ENCODE results near the gene GRHL1. TPM values are rescaled to one million over a fixed set of nuclear protein-coding genes. Genes with fewer than 3 reads are reported as not detected.
A peak's percentile ranks its signal among the peaks of the same experiment; 100 is the strongest.

The GRHL1 gene
- total RNA-seq, 2 donors from 2014 or later: 1.3 to 3.2 TPM

- no peak for DNase-seq (ENCODE audit: low spot score)
- no peak for TF ChIP-seq CTCF (IDR thresholded peaks at IDR 0.05)
Observed at GRCh38 chr2:10019174-10019573, 67.7 kb downstream of the GRHL1 start.

GRCh38 chr2:10019602-10020400 lies 68.3 kb downstream of the GRHL1 start:
- Histone ChIP-seq H3K4me3 (no peak overlapping the region), H3K9me3 (peaks cover 0 to 6% of the 10 kb centered on the region in 2 donors), H3K4me1 (no peaks in the 10 kb centered on the region), H3K27me3 (no peaks in the 10 kb centered on the region), H3K27ac (no peak overlapping the region), H3K36me3 (no peaks in the 10 kb centered on the region)
- TF ChIP-seq CTCF (IDR thresholded peaks at IDR 0.05): no peak
- no peak for DNase-seq (ENCODE audit: low spot score)

More at GRCh38 chr2:10019174-10019573, 67.7 kb downstream of the GRHL1 start:
- Histone ChIP-seq H3K36me3 (no peaks in the 10 kb centered on the region), H3K27ac (no peak overlapping the region), H3K27me3 (no peaks in the 10 kb centered on the region), H3K4me1 (no peaks in the 10 kb centered on the region), H3K9me3 (peaks cover 0 to 6% of the 10 kb centered on the region in 2 donors), H3K4me3 (no peak overlapping the region)

- no peak for DNase-seq (ENCODE audit: low spot score)
- no peaks in the 10 kb centered on the region for H3K27me3 ChIP-seq
Observed at GRCh38 chr2:10022041-10022421, 70.5 kb downstream of the GRHL1 start.

GRCh38 chr2:10022445-10022844 lies 71.0 kb downstream of the GRHL1 start:
- H3K4me3 ChIP-seq: no peak overlapping the region
- H3K36me3 ChIP-seq: no peaks in the 10 kb centered on the region
- peaks cover 0 to 3% of the 10 kb centered on the region in 2 donors for H3K9me3 ChIP-seq
- no peak for TF ChIP-seq CTCF (IDR thresholded peaks at IDR 0.05)
- no peaks in the 10 kb centered on the region for H3K4me1 ChIP-seq
- DNase-seq (ENCODE audit: low spot score): no peak
- H3K27me3 ChIP-seq: no peaks in the 10 kb centered on the region
- H3K27ac ChIP-seq: no peak overlapping the region

More at GRCh38 chr2:10022041-10022421, 70.5 kb downstream of the GRHL1 start:
- H3K4me1 ChIP-seq: no peaks in the 10 kb centered on the region
- no peak for TF ChIP-seq CTCF (IDR thresholded peaks at IDR 0.05)
- H3K36me3 ChIP-seq: no peaks in the 10 kb centered on the region
- H3K4me3 ChIP-seq: no peak overlapping the region
- H3K27ac ChIP-seq: no peak overlapping the region
- H3K9me3 ChIP-seq: peaks cover 0 to 6% of the 10 kb centered on the region in 2 donors

- no peak overlapping the region for H3K4me3 ChIP-seq
- DNase-seq (ENCODE audit: low spot score): no peak
- H3K4me1 ChIP-seq: peaks cover 0 to 3% of the 10 kb centered on the region in 2 donors
- TF ChIP-seq CTCF (IDR thresholded peaks at IDR 0.05): peak in 1 of 2 donors; percentile 9
- no peaks in the 10 kb centered on the region for H3K36me3 ChIP-seq
- H3K27ac ChIP-seq: no peak overlapping the region
- H3K27me3 ChIP-seq: no peaks in the 10 kb centered on the region
- no peaks in the 10 kb centered on the region for H3K9me3 ChIP-seq
Observed at GRCh38 chr2:10022966-10023662, 71.6 kb downstream of the GRHL1 start.
